K562 (cell line): ENCODE data around the gene ALDH1A2. TPM values are rescaled to one million over a fixed set of nuclear protein-coding genes. Genes with fewer than 3 reads are reported as not detected.

Experiments used
- ATF1 ChIP-seq, 2 experiments: fragments of 450-650 bp in 1 of 2; IDR thresholded peaks; 2 replicates each; pipeline ENCODE4 v1.6.1; 2016; ENCODE audit warnings: missing compliant biosample characterization in 1 of 2, missing genetic modification characterization in 1 of 2
- CC2D1A ChIP-seq: fragments of 450-650 bp; IDR thresholded peaks from 2 replicates; pipeline ENCODE4 v1.6.1; 2017; ENCODE audit warnings: mild to moderate bottlenecking
- EP300 ChIP-seq: IDR thresholded peaks from 2 replicates; pipeline ENCODE4 v1.6.1; 2012; ENCODE audit warnings: low read length, improper control_type of control experiment
- KLF13 ChIP-seq: fragments of 450-650 bp; IDR thresholded peaks from 2 replicates; pipeline ENCODE4 v1.6.1; 2016; ENCODE audit warnings: missing genetic modification characterization, low read depth, mild to moderate bottlenecking, missing compliant biosample characterization, moderate library complexity, borderline replicate concordance
- MGA ChIP-seq: fragments of 450-650 bp; IDR thresholded peaks from 2 replicates; pipeline ENCODE4 v1.6.1; 2016; ENCODE audit warnings: mild to moderate bottlenecking, moderate library complexity
- MLLT1 ChIP-seq, 2 experiments: fragments of 450-650 bp; IDR thresholded peaks; 2 replicates each; pipeline ENCODE4 v1.6.1; 2016
- MYC ChIP-seq, 2 experiments: fragments of 250-450 bp in 1 of 2; sonication (Bioruptor Pico) in 1 of 2; IDR thresholded peaks; 2 replicates each; pipeline versions ENCODE4 v1.5.1 to v1.6.1; 2012 to 2021; ENCODE audit warnings: low read depth in 2 of 2, borderline replicate concordance in 1 of 2, improper control_type of control experiment in 1 of 2, low read length in 1 of 2, mild to moderate bottlenecking in 1 of 2, moderate library complexity in 1 of 2
- SUPT5H ChIP-seq: fragments of 450-650 bp; IDR thresholded peaks from 2 replicates; pipeline ENCODE4 v1.6.1; 2016
- TFAM ChIP-seq: fragments of 250-450 bp; sonication (Bioruptor Pico); conservative IDR thresholded peaks from 2 replicates; pipeline ENCODE4 v1.5.0; 2021; ENCODE audit warnings: mild to moderate bottlenecking, moderate library complexity
- THRB ChIP-seq: fragments of 450-650 bp; formaldehyde crosslinking; conservative IDR thresholded peaks from 2 replicates; pipeline ENCODE4 v1.4.0; 2022; ENCODE audit warnings: mild to moderate bottlenecking, missing genetic modification characterization
- ZKSCAN8 ChIP-seq: fragments of 200-800 bp; sonication (Bioruptor generic); IDR thresholded peaks from 2 replicates; pipeline ENCODE4 v1.6.1; 2016; ENCODE audit warnings: missing genetic modification characterization, missing compliant biosample characterization
- polyA plus RNA-seq, 8 experiments: library from polyadenylated mRNA; depleted of rRNA in 4 of 8; stranded (reverse) in 5 of 8; unstranded in 3 of 8; fragments of >200 nt; fragmentation: Nextera tagmentation in 2 of 8; fragmentation: Illumina TruSeq in 1 of 8; extraction: Ambion mirVana in 2 of 8; extraction: Trizol in 1 of 8; gene quantifications; 2 replicates each; pipeline versions ENCODE4 v1.2.1 to v1.2.3, GENCODE V29; 2011 to 2014; ENCODE audit warnings: inconsistent platforms in 1 of 8, missing spikeins in 1 of 8
- total RNA-seq, 7 experiments: library from RNA; depleted of rRNA in 6 of 7; stranded (reverse); fragments of >200 nt in 6 of 7; fragmentation: Illumina TruSeq in 2 of 7; extraction: Trizol in 2 of 7; gene quantifications; 2 replicates each; pipeline versions ENCODE4 v1.2.1 to v1.2.3, GENCODE V29; 2011 to 2021; ENCODE audit warnings: low replicate concordance in 1 of 7

ALDH1A2 gene
- total and polyA plus RNA-seq, 9 of the 15 experiments (the other 6 are each of a cell fraction or from before 2014, with no cell fraction given): 115 to 393 (median 333) TPM

- TF ChIP-seq MGA (no peak), SUPT5H (0 out of 2 replicates have a peak, but pooled peaks have one; percentile 2), THRB (CRISPR knock-in tag) (no peak), ATF1 (CRISPR knock-in tag; IDR thresholded peaks at IDR 0.05) (no peak), ATF1 (tag; IDR thresholded peaks at IDR 0.05) (peak; percentile 45; the same call in 1 of the 2 replicates), CC2D1A (peak; percentile 72; the same call in 1 of the 2 replicates), ZKSCAN8 (CRISPR knock-in tag) (no peak), TFAM (CRISPR knock-in tag) (no peak), KLF13 (no peak), MYC (IDR thresholded peaks at IDR 0.05; ENCODE audit: low read depth, low read length) (no peak), MYC (CRISPR knock-in tag; IDR thresholded peaks at IDR 0.05; ENCODE audit: borderline replicate concordance, low read depth) (peak; percentile 70; the same call in 1 of the 2 replicates), EP300 (no peak; the same call in 1 of the 2 replicates), MLLT1 (IDR thresholded peaks at IDR 0.05) (peak; percentile 11 to 67)
These were observed 499 bp downstream of the ALDH1A2 start (continued) for GRCh38 chr15:58064980-58065444.
